HG03280 (cell line): ENCODE data around the gene DSN1.
"Not testable (repeated sequence)": the region's sequence is repeated elsewhere in the genome, so short reads cannot be mapped to it uniquely, and the experiment has no call there.

Experiments
- ATAC-seq: cut with Tn5 transposase; IDR thresholded peaks from one replicate; pipeline ENCODE4 v1.9.1; 2021; ENCODE audit warnings: mild to moderate bottlenecking, moderate library complexity; ENCODE audit not compliant: unreplicated experiment

Gene DSN1, protein sequence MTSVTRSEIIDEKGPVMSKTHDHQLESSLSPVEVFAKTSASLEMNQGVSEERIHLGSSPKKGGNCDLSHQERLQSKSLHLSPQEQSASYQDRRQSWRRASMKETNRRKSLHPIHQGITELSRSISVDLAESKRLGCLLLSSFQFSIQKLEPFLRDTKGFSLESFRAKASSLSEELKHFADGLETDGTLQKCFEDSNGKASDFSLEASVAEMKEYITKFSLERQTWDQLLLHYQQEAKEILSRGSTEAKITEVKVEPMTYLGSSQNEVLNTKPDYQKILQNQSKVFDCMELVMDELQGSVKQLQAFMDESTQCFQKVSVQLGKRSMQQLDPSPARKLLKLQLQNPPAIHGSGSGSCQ

DNA sequence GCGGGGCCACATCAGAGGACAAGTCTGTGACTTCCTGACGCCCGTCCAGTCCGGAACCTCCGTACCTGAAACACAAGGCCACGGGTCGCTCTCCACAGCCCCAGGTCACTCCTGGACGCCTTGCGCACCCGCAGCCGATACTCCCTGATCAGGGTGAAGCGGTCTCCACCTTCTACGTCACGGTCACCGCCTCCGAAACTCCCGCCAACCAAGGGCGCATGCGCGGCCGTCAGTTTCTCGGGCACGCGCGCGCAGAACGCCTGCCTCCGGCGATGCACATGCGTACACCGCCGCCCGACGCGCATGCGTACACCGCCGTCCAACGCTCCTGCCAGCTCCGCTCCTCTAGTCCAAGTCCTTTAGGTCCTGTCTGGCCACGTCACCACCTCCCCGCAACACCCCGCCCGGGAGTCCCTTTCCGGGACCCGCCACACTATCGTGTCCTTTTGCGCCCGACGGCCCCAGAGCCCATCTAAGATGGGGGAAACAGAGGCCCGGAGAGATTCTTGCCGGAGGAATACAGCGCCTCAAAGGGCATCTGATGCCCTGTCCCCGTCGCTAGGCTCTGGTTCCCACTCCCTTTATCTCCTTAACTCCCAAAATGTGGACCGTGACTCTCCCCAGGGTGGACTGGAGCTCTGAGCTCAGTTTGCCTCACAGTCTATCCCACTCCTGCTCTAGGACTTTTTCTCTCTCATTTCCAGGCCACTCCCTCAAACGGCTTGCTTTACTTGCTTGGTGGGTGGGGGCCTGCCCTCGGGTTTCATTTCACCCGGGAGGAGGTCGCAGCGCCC, at the start of gene DSN1:
Gene DSN1, minus strand, starts transcription at position 167 of the 794 bp plus-strand sequence. CDS start 2,305 bp downstream, outside the sequence.
- ATAC-seq: peak; percentile 88

DNA sequence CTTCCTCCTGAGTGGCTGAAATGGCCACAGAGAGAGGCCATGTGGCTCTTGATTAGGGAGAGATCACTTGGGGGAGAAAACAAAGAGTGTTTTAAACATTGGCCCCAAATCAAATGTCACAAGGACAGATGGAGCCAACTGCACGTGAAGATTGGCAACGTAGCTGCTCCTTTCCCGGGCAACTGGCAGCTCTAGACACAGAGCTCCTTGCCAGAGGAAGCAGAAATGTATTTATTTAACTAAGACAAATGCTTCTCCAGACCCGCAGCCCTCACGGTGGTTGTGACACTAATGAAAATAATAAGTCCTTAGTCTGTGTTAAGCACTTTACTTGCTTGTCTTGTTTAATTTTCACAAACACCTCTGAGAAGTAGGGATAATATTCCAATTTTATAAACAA, 49.6 kb upstream of the DSN1 start:
- ATAC-seq: no peak

DNA sequence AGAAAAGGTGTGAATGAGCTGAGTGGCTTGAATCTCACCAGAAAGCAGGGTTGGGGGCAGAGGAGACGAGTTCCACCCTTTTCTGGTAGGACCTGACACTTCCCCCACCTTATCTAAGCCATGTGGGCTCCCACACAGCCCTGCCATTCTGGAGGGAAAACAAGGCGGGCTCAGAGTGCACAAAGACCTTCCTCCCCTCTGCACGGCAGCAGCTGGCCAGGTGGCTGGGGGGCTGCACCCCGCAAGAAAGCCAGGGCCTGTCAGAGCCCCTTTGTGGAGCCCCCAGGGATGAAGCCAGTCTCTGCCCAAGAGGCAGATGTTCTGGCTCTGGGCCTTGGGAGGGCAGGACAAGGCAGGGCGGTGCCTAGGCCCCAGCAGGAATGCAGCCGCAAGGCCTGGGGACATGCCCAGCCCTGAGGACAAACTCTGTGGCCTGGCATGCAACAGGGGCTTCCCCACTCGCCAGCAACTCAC, 48.4 kb upstream of the DSN1 start:
- ATAC-seq: no peak

DNA sequence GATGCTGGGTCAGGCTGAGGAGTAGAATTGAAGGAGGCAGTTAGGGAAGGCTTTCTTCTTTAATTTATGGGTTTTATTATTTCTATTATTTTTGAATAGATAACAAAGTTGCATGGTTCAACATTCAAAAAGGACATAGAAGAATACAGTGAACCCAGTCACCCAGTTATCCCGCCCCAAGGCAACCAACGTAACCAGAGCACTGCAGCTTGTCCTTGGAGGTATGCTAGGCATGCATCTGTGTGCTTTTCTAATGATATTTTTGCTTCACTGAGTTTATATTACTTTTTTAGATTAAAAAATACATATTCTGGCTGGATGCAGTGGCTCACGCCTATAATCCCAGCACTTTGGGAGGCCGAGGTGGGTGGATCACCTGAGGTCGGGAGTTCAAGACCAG, 47.4 kb upstream of the DSN1 start:
- ATAC-seq: no peak

DNA sequence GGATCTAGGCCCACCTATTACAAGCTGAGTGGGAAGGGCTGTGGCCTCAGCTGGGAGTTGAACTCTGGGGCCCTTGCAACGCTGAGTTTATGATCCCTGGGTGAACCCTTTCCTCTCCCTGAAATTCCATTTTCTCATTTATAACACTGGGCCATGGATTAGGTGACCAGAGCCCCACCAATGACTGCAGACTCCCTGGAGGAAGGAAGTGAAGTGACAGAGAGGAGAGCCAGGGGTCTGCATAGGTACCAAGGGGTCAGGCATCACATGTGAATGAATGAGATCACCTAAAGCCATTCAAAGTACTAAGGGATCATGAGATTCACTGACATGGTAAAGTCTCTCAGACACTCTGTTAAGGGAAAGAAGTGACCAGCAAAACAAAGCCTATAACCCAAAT, 46.5 kb upstream of the DSN1 start:
- no peak for ATAC-seq

DNA sequence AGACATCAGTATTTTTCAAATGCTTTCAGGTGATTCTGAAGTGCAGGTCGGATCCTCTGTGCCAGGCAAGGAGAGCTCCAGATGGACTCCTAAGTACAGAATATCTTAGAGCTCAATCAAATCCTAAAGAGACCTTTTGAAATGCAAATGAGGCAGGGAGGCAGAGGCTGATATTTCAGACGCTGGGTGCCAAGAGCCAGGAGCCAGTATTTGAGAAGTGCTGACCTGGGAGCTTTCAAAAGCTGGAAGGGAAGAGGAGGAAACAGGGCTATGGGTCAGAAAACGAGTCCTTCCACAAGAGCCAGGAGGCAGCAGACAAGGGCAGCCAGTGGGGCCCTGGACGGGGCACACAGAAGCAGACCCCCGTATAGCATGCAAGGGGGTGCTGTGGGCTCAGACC, 46.1 kb upstream of the DSN1 start:
- no peak for ATAC-seq

DNA sequence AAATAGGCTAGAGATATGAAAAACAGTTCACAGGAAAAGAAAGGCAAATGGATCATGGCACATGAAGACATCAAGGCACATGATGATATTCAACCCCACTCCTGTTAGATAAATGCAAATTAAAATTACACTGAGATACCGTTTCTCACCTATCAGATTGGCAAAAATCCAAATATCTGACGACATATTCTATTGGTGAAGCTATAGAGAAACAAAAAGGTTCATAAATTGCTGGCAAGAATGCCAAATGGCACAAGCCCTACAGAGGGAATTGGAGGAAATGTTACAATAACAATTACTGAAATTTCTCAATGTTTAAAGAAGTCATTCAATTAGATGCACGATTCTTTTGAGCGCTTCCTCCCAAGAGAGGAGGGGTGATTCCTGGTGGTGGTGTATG, 45.3 kb upstream of the DSN1 start:
- ATAC-seq: no peak

DNA sequence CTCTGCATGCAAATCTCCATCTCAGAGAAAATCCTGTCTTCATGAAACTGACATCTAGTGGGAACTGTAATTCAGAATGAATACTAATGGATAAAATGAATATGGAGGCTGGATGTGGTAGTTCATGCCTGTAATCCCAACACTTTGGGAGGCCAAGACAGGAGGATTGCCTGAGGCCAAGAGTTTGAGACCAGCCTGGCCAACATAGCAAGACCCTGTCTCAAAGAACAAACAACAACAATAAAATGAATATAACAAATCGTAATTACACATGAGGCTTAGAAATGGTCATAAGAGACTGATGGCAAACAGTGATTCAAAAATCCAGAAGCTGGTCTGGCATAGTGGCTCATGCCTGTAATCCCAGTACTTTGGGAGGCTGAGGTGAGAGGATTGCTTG, 44.6 kb upstream of the DSN1 start:
- no peak for ATAC-seq

DNA sequence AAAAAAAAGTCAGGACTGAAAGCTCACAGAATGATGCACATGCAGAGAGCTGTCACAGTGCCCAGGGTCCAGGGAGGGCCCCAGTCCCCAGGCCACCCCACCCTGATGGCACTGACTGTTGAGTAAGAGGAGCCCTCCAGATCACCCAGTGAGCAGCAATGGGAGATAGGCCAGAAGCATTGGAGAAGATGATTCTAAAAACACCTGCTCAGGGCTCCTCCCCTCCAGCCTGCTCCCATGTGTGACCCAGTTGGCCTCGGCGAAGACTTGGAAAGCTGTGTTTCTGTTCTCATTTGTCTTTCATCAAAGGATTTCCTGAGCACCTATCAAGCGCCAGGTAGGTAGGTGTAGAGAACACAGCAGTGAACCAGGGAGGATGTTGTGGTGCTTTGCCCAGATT, 43.9 kb upstream of the DSN1 start:
- no peak for ATAC-seq

DNA sequence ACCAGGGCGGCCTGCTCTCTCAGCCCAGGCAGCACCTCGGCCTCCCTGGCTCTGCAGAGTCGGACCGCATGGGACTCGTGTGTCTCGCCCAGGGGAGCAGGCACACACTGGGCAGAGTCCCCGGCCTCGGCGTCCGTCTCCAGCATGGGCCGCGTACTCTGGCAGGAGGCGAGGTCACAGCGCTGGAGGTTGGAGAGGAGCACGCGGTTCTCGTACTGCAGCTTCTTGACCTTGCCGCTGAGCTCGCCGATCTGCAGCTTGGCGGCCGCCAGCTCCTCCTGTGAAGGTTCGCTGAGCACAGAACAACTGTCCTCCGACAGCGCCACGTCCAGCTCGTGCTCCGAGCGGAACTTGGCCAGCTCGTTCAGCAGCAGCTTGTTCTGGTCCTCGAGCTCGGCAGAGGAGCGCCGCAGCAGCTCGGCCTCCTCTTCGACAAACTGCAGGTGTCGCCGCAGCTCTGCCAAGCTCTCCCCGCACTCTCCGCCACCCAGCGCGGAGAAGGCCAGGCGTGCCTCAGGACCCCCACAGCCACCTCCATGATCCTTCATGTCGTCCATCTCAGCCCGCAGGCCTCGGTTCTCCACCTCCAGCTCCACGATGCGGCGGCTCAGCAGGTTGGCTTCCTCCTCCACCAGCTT, 42.0 kb upstream of the DSN1 start:
- no peak for ATAC-seq

DNA sequence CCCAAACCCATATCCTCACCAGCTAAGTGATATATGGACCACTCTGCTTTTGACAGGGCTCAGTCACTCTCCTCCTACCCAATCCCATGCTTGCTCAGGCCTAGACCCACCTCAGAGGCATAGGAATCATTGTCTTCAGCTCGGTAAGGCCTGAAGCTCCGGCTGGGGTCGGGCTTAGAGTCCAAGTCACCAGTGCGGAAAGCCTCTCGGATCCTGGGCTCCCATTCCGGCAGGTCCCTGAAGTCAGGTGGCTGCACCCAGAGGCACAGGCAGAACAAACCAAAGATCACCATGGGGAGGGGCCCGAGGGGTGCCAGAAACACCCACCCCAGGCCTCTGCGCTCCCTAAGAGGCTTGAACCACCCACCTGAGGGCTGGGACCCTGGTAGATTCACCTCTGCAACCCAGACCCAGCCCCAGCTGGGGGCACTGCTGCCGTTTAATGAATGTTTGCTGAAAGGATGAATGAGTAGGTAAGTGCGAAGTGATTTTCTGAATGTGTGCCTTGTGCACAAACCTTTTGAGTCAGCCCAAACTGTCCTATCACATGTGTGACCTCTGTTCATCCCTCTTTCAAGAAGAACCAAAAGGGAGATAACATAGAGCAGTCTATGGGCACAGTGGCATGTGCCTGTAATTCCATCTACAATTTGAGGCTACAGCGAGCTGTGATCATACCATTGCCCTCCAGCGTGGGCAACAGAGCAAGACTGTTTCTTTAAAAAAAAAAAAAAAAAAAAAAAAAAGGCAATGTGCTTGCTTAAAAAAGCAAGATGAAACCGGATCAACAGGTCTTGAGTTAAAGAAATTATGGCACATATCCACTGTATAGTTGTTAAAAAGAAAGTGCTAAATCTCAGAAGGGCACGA, 39.3 kb upstream of the DSN1 start:
- ATAC-seq: no peak

DNA sequence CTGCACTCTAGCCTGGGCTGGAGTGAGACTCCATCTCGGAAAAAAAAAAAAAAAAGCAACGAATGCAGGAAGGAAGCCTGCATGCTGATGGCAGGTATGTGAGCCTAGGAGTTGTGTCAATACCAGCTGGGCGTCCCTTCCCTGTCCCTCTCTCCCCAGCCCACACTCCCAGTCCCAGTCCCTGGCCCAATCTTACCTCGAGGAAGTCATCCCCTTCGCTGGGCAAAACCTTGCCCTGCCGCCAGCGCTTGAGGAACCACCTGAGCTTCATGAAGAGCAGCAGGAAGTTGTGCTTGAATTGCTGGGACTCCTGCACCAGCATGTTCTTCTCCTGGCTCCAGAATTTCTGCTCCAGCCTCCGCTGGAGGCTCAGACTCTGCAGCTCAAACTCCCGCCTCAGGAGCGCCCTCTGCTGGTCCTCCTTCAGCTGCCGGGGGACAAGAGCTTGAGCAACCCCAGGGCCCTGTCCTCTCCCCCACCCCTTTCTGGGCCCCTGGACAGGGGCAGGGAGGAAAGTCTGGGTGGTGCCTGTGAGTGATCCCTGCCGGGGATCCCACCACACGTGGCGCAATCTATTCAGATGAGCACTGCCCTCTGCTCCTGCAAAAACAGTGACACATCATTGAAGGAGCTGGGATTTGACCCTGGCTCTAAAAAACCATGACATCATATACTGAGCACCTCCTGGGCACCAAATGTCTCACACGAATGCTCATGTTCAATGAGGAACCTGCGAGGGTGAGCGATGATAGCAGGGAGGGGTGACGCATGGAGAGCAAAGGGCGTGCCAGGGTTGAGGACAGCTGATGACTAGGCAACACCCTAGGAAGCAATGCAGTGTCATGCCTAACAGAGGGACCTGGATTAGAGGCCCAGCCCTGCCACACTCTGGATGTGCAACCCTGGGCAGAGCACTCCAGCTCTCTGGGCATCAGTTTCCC, 35.0 kb upstream of the DSN1 start:
- ATAC-seq: no peak

DNA sequence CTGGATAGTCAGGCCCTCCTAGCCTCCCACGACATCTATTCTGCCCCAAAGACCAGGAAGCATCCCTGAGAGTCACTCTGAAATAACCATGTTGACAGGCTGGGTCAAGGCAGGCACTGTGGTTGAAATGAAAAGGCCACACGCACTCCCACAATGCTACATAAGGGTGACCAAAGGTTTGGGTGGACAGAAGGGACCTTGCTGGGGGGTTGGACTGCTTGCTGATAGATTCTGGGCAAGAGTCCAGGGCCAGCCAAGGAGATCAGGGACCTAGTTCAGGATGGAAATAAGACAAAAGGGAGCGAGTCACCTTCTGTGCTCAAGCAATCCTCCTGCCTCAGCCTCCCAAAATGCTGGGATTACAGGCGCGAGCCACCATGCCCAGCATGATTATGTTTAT, 32.5 kb upstream of the DSN1 start:
- no peak for ATAC-seq

DNA sequence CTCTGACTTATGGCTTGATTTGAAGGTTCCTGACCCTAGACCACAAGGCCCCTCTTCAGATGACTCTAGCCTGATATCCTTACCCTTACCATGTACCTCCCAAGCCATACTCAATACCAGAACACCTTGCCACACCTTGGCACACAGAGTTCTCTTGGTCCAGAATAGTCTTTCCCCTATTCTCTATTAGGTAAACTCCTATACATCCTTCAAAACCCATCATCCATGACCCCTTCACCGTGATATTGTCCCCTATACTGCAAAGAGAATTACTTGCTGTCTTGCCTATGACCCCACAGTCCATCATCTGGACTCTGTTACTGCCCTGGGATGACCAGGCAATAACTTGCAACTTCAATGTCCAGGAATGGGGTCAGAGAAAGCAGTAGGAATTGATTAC, 31.8 kb upstream of the DSN1 start:
- ATAC-seq: no peak

DNA sequence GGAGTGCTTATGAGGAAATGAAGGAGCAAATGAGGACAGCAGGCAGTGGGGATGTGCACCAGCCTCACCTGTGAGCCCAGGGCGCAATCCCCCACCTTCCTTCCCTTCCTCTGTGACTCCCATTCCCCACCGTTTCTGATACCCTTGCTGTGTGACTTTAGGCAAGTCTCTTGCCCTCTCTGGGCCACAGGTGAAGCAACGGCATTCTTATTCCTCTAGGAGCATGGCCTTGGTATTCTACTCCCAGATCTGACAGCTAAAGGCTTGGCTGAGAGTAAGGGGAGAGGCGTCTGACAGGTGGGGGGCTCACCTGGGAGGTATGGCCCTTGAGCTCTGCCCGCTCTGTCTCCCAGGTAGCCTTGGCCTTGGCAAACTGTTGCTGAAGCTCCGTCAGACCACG, 30.9 kb upstream of the DSN1 start:
- ATAC-seq: no peak

DNA sequence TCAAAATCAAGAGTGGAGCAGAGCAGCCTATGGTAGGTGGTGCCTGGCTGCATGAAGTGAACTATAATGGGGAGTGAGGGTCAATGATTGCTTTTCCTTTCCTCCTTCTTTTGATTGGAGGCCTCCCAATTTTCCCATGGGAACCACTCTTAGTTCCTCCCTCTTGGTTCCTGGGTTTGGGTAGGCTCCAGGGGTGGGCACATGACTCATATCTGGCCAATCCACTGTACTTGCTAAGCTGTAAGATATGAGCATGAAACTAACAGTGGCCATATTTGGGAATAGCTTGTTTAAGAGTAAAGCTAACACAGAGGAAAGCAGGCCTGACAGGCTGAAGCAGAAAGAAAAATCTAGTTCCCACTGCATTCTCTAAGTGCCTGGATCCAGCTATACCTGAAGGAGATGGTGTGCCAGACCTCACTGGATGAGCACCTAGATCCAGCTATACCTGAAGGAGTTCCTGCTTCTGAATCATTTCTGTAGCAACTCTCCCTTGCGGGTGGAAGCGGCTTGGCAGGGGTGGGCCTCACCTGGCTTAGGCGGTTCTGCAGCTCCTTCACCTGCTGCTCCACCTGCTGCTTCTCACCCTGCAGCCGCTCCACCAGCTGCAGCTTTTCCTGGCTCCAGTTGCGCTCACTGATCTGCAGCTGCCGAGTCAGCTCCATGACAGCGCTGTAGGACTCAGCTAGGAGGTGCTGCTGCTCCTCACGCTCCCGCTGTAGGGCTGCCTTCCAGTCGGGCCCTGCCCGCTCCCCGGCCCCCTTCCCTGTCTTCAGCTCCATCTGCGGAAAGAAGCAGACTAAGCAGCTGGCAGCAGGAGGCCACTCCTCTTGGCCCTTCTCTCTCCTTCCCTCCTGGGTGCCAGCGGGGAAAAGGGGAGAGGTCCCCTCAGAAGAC, 29.0 kb upstream of the DSN1 start:
- no peak for ATAC-seq

DNA sequence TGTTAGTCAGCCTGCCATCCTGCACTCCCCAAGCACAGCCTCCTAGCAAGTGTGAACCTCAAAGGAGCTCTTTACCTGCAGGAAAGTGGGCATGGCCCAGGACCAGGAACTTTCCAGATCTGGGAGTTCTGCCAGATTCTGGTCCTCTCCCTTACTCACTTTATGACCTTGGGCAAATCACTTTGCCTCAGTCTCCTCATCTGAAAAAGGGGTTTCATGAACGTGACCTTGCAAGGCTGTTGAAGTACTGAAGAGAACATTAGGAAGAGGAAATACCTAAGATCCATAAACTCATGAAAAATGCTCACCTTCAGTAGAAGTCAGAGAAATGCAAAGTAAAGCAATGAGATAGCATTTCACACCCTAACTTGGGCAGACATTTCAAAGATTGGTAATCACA, 26.8 kb upstream of the DSN1 start:
- ATAC-seq: no peak

DNA sequence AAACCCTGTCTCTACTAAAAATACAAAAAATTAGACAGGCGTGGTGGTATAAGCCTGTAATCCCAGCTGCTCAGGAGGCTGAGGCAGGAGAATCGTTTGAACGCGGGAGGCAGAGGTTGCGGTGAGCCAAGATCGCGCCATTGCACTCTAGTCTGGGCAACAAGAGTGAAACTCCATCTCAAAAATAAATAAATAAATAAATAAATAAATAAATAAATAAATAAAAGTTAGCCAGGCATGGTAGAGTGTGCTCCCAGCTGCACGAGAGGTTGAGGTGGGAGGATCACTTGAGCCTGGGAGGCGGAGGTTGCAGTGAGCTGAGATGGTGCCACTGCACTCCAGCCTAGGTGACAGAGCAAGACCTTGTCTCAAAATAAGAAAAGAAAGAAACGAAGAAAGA, 25.8 kb upstream of the DSN1 start:
- ATAC-seq: not testable (repeated sequence)

DNA sequence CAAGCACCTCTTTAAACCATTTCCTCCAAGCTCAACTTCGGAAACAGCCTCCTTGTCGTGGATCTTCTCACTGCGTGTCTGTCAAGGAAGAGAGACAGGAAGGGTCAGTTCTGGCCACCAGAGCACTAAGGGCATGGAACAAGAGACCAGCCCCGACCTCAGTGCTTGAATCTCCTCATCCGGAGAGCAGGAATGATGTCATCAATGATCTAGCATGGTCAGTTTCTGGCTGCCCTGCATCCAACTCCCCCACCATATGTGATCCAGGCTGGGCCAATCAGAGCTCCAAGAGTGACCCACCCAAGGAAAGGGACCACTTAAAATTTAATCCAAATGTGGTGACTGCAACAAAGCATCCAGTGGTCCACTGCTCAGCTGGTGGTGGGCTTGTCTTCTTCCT, 23.3 kb upstream of the DSN1 start:
- no peak for ATAC-seq
